Stimulated activated CD8-positive, alpha-beta memory T cell treated with anti-CD3 and anti-CD28 coated beads, Interleukin-2, amount 100 ng/mL, for 1 hour (primary cell): ENCODE measurements around the gene GUCA1A.

Experiments used
- DNase-seq, 2 donors: peaks; one replicate each; pipeline ENCODE4 v3.0.0-alpha.2; 2020; ENCODE audit warnings: low read depth in 2 of 2

GUCA1A gene

DNA sequence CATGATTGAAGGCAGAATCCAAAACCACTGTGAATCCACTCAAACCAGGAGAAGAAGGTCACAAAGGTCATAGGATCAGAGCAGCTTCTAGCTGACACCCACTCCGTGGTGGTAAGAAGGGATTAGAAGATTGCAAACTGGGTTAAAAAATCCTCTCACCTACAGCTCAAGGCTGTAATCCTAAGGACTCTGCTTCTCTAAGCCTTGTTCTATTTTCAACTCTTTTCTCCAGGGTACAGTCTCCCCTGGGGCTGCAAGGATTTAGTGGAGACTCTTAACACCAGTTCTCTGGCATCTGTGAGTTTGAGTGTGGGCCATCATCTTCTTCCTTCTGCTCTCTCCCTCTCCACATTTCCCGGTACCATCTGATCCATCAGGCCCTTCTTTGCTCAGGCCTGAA is at the start of gene GUCA1A:
Gene GUCA1A, plus strand, starts transcription at position 264 of the 400 bp plus-strand sequence. CDS start 250 bp downstream, outside the sequence.
- DNase-seq, result no peak

DNA sequence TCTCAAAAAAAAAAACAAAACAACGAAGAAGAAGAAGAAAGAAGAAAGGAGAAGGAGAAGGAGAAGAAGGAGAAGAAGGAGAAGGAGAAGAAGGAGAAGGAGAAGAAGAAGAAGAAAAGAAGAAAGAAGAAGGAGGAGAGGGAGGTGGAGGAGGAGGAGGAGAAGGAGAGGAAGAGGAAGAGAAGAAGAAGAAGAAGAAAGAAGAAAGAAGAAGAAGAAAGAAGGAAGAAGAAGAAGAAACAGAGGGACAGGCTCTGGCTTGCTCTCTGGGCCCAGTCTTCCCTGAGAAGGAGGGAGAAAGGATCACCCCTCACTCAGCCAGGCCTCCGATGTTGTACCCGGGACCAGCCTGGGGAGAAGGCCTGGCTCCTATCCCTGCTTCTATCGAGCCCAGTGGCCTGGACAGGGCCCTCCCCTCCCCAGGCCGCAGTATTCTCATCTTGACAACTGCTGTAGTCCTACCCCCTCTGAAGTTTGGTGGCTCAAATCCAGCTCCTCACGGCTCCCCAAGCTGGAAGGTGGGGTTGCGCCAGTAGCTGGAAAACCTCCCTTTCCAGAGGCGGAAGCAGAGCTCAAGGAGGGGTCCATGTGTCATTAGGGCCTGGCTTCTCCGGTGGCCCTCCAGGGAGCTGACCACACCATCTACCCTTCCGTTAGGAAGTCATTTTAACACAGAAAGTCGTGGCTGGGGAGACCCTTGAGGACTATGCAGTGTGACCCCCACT is 49.6 kb upstream of the GUCA1A start:
- no peak for DNase-seq

DNA sequence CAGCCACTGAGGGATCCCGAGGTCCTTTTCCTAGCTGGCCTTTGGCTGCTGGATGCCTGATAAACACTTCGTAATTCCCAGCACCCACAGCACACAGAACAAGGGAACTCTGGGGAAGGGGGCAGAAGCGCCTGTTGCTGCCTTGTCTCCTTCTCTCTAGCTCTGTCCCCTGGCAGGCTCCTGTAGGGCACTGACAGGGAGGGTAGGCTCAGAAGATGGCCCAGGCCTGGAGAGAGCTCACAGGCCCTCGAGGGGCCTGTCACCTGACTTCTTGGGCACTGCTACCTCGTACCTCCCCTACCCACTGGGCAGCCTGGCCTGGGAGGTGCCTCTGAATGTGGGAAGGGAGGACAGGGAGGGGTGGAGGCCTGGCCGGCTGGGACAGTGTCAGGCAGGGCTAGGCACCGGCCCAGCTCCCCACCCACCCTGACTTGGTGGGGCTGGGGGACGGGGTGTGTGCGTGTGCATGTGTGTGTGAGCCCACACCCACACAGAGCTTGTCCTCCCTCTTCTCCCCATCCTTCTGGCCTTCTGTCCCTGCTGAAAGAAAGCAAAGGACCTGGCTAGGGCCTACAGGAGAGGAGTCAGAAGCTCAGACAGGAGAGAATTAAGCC is 48.8 kb upstream of the GUCA1A start:
- DNase-seq, result no peak

DNA sequence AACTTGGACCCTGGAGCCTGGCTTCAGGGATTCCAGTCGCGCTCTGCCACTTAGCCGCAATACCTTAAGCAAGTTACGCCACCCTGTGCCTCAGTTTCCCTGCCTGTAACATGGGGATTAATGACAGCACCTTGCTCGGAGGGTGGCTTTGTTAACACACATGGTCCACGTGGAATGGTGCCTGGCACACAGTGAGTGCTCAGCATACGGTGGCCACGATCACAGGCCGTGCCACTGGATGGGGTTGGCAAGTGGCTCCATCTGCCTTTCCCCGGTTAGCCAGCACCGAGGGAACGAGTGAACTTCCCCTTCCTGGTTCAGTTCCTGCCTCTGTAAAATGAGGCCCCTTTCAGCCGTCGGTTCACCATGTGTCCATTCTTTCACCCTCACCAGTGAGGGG is 47.9 kb upstream of the GUCA1A start:
- no peak for DNase-seq

DNA sequence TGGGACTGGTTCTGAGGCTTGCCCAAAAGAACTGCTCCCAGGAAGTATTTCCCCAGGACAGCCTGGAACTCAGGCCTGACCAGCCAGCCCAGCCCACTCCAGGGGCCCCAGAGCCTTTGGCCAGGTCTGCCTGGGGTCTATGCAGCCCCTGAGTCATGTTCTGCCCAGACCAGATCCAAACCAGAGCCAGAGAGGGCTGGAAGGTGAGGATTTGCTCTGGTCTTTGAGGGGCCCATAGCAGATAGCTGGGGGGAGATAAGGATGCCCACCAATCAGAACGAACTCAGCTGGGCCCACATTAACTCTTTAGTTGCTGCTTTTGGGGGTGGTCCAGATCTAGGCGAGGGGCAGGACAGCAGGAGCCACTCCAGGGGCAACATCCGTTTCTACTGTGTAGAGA is 47.5 kb upstream of the GUCA1A start:
- DNase-seq, result no peak

DNA sequence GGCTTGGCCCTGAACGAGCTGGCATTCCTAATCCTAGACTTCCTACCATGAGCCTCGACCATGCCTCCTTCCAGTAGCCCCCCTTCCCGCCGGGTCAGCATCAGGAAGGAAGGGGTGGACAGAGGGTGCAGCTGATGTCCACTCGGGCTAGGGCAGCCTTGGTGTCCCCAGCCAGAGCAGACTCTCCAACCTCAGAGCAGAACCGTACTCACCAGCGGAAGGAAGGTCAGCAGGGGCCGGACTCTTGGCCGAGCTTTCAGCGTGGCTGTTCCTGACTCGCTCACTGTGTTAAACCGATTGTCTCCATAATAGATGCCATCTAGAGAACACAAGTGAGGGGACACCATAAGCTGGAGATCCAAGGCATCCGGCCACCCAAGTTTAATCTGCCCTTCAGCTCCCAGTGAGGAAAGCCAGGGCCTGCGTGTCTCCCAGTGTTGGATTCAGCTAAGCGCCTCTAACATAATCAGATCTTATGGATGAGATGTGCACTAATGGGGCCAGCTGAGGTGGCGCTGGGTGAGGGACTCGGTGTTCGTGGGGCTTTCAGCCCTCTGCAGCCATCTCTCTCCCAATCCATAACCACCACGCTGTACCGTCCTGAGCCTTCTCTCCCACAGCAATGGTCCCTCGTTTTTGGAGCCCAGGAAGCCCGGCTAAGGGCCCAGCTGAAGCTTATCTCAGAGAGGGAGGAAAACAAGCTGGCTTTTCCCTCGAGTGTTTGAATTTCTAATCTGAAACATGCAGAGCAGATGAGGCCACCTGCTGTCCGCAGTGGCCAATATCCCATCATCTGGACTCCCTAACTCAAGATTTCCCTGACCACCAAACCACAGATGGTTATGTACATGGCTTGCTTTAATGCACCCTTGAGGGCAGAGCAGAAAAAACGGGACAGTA is 44.5 kb upstream of the GUCA1A start:
- DNase-seq, result no peak

DNA sequence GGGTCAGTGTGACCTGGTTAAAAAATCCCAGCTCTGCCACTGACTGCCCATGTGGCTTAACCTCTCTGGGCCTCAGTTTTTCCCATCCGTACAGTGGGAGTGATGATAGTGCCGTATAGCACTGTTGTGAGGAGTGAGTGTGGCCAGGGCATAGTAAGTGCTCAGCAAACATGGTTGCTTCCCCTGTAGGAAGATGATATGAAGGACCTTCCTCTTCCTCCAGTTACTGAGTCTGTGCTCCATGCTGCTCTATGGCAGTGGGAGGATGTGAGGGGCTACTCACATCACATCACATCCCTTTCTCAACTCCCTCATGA is 43.8 kb upstream of the GUCA1A start:
- DNase-seq, result no peak

DNA sequence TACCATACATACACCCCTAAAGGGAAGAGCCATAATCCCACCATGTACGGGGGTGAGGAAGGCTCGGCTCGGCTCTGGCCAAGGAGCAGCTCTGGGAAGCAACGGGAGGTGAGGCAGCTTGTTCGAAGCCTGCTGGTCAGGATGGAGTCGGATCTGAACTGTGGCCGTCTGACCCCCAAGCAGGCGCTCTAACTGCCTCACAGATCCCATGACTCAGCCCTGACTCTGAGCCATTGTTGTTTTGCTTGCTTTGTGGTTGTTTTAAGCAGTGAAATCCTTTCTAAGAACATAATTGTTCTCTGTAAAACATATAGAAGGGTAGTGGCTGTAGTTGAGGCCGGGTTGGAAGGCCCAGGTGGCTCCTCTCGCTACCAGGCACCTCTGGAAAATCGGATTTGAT is 41.6 kb upstream of the GUCA1A start:
- DNase-seq, result no peak

DNA sequence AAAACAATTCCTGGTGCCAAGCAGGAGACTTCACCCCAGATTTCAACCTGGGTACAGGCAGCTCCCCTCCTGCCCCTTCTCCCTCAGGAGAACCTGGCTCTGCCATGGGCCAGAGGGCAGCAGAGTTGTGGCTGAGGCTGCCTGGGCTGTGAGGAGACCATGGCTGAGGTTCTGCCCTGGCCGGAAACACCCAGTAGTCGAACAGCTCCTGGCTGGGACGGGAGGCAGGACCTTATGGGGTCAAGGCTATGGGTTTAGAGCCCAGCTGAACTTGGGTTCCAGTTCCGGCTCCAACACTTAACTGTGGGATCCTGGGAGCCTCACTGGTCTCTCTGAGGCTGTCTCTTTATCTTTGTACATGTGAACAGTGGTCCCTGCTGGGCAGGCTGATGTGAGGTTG is 39.2 kb upstream of the GUCA1A start:
- no peak for DNase-seq

DNA sequence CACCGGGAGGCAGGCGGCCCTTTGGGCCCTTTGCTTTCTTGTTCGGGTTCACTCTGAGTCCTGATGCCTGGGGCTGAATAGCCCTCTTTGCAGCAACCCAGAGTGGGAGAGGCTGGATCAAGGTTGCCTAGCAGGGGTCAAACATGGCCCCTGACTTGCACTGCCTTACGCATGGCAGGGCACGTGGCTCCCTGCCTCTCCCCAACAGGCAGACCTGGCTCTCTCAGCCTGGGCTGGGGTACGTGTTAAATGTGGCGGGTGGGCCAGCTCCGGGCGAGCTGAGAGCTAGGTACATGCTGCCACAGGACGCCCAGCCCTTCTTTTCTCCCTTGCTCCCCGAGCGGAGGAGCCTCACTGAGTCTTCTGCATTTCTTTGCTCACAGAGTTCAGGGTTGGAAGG is 38.0 kb upstream of the GUCA1A start:
- no peak for DNase-seq

DNA sequence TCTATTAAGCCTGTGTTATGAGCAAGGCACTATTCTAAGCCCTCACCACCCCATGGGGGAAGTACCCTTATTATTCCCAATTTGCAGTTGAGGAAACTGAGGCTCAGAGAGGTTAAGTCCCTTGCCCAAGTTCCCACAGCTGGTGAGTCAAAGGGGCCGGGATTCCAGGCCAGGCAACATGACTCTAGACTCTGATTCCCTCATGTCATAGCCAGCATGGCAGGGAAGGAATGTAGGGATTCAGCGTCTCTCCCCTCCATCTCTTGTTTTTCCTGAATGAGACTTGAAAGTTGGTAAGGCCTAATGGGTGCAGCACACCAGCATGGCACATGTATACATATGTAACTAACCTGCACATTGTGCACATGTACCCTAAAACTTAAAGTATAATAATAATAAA is 37.4 kb upstream of the GUCA1A start:
- DNase-seq, result no peak

DNA sequence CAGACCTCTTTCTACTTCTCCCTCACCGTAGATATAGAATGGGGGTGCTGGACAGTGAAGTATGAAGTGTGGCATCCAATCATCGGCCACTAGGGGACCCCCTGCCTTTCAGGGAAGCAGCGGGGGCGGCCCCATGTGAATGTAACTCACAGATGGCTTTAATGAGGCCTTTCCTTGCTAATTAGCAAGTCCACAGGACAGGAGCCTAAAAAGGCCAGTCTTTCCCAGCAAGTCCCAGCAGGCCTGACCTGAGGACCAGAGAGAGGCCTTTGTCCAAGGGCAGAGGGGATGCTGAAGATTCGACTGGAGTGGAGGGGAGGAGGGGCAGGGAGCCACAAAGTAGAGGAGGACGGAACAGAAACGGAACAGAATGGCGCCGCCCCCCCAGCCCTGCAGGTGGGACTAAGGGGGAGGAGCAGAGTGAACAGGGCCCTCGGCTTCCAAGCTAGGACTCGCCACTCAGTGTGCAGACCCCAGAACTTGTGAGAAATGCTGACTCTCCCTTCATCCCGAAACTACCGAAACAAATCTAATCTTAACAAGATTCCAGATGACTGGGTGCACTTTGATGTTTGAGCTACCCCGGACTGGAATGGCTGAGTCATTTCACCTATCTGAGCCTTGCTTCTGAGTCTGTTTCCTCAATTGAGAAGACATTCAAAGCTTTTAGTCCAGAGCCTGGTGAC is 36.5 kb upstream of the GUCA1A start:
- no peak for DNase-seq

DNA sequence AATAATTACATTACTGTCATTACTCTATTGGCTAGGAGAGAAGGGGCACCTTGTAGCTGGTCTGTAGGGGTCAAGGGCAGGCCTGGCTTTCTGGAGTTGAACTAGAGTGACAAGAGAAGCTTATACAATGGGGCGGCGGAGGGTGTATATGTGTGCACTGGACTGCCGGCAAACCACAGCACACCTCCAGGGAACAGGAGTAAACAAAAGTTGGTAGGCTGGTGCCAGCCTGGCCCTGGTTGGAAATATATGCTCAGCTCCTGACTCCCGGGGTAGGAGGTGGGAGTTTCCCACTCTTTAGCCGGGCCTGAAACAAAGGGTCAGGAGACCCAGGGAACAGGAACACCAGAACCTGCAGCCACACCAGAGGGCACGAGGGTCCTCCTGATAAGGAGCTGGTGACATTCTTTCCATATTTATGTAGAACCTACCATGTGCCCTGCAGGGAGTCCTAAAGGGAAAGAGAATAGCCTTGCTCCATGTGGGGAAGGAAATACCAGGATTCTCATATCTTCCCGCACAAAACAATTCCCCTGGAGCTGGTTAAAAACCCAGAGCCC is 35.9 kb upstream of the GUCA1A start:
- DNase-seq, result no peak

DNA sequence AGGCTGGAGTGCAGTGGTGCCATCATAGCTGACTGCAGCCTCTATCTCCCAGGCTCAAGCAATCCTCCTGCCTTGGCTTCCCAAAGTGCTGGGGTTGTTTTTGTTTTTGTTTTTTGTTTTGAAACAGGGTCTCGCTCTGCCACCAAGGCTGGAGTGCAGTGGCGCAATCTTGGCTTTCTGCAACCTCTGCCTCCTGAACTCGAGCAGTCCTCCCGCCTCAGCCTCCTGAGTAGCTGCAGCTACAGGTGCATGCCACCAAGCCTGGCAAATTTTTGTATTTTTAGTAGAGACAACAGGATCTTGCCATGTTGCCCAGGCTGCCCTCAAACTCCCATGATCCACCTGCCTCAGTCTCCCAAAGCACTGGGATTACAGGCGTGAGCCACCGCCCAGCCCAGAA is 35.0 kb upstream of the GUCA1A start:
- DNase-seq, result no peak

DNA sequence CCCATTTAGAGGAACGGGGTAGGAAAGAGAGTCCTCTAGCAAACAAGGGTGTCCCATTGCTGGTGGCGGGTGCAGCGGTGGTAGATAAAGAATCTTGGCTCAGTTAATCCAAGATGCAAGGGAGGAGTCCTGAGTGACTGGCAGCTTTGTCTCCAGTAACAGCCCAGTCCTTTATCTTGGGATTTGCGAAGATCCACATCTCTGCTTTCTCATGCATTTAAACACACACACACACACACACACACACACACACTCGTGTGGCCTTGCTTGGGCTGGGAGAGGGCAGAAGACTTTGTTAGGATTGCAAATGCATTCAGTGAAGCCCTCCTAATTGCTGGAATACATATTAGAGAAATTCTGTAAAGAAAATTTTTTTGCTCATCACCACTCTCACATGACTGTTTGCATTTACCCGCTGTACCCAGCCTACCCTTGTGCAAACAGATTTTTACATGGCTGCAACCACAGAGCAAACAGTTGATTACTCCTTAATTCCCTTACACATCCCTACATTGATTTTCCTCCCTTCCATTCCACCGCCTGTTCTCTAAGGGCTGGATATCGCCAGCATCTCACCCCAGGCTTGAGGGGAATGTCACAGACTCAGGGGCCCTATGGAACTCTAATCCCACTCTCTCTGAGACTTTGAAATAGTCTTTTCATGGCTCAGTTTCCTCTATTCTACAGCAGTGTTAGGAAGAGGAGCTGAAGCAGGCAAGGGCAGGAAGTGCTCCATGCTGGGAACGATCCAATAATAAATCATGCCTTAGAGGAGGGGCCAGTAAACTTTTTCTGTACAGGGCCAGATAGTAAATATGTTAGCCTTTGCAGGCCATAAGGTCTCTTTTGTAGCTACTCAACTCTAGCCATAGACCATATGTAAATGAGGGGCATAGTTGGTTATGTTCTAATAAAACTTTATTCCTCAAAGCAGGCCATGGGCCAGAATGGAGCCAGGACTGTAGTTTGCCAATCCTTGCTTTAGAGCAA is 34.2 kb upstream of the GUCA1A start:
- DNase-seq, result no peak

DNA sequence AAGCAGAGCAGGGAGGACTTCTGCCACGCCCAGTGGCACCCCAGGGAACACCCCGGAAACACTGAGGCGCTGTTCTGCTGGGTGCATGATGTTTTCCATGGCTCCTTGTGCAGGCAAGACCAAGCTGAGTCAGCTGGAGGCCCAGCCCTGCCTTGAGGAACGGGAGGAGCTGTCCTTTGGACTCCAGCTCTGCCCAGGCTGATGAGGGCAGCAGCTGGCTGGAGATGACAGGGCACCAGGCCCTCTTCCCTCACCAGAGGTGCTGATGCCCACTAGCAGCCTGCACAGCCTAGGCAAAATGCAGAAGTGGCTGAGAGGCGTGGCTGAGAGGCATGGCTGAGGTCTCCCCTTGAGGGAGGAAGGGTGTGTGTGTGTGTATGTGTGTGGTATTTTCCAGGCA is 33.1 kb upstream of the GUCA1A start:
- no peak for DNase-seq

DNA sequence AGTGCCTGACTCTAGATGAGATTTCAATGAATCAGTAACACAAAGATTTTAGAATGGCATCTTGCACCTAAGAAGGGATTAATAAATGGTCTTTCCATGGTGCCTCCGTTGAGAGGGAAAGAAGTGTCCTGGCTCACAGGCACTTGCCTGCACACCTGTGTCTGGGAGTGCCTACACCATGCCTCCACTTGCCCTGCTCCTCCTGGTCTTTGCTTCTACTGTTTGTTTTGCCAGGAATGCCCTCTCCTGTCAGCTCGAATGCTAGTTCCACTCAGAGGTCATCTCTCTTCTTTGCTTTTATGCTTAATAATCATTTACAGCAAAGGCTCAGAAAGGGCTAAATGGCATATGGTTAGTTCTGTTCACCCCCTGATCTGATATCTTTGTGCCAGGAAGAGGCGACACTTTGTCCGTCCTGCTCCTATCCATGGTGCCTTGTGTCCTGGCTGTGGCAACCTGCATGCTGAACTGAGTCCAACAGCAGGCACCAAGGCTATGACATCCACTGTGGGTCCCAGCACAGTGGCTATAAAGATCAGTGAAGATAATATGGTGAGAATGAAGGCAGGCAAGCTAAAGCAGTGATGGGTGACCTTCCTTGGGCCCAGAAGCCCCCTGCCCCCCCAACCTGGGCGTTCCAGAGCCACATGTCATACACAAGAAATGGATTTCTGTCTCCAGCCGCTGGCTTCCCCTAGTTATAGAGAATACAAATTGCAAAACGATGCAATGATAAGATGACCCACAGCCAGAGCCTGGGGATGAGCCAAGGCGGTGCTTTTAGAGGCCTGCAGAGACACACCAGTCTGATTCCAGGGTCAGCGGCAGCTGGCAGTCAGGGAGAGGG is 32.2 kb upstream of the GUCA1A start:
- DNase-seq, result no peak

DNA sequence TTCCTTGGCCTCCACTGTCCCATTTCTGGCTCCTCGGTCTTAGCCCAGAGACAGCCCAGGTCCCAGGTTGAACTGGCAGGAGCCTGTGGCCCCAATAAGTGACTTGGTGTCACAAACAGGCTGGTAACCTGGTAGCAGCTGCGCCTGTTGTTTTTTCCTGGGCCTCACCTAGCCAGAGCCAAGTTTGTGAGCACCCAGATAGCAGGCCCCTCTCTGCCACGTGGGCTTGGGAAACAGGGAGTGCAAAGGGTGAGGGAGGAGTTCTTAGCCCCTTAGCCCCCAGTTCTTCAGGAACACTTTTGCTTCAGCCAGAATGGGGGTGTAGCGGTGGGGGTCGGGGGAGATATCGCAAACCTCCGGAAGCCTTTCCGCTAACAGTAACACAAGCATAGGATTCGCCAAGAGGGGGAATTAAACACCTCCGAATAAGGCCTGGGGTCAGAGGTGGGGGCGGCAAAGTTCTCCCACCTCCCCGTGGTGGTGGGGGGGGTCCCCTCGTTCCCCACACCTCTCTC is 31.5 kb upstream of the GUCA1A start:
- no peak for DNase-seq

DNA sequence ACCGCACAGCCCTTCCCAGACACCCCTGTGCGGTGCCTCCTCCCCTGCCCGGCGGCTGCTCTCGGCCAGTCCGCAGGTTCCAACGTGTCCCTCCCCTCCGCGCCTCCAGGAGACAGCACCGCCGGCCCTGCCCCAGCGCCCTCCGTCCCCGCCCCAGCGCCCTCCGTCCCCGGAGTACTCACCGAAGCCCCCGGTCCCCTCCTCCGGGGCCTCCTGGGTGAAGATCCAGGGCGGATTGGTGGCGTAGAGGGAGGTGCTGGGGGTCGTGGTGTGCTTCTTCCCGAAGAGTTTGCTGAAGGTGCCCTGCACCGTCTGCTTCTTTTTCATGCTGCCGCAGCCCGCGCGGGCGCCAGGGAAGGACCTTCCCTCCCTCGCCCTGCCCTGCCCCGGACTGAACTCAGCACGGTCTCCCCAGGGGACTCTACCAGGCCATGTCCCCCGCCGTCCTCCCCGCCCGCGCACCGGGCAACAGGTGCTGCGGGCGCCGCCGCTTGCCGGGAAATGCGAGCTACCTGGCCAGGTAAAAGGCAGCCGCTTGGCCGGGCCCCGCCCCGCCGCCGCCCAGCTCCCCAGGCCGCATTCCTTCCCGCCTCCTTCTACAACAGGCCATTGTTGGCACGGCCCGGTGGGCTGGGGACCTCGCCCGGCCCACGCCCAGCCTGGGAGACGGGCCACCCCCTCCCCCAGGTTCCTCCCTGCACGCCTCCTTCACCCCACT is 30.9 kb upstream of the GUCA1A start, which contains the start of gene C6orf132:
Gene C6orf132, minus strand, starts transcription at position 503 of the 718 bp plus-strand sequence. Its CDS starts 176 bp downstream, at position 327.
- DNase-seq, result no peak
